ENCODE data around the gene DDX50.
"Not testable (repeated sequence)": the region's sequence is repeated elsewhere in the genome, so short reads cannot be mapped to it uniquely, and the experiment has no call there.

DDX50 gene

GRCh38 chr10:68900427-68901104 lies 549 bp upstream of the DDX50 start:
- peak; percentile 84 for DNase-seq (ENCODE audit: low read depth)

- DNase-seq (ENCODE audit: low read depth): no peak
These were observed 1.3 kb downstream of the DDX50 start for GRCh38 chr10:68902382-68902781.

DNA sequence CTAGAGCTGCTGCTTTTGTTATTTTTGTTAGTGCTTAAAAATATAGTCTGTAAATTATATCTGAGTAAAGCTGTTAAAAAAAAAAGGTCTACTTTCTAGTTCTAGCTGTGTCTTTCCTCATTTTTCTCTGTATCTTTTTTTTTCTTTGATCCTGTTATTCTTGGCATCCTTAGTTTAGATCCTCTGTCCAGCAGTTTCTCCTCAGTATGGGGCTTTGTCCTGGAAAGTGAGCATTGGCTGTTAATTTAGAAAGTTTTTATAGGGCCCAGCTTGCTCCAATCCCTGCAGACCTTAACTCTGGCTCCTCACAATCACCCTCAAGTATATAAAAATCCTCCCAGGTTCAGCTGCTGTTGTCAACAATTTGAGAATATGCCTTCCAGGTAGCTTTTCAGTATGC lies 23.5 kb downstream of the DDX50 start:
- peak; percentile 15 for DNase-seq (ENCODE audit: low read depth)

DNA sequence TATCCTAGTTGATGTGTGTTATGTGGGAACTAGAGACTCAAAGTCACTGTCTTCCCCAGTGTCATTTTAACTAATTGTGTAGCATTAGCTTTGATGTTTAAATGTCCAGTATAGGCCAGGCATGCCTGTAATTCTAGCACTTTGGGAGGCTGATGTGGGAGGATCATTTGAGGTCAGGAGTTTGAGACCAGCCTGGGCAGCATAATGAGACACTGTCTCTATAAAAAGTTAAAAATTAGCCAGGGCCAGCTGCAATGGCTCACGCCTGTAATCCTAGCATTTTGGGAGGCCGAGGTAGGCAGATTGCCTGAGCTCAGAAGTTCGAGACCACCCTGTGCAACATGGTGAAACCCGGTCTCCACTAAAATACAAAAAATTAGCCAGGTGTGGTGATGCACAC lies 24.4 kb downstream of the DDX50 start:
- no peak for DNase-seq (ENCODE audit: low read depth)

DNA sequence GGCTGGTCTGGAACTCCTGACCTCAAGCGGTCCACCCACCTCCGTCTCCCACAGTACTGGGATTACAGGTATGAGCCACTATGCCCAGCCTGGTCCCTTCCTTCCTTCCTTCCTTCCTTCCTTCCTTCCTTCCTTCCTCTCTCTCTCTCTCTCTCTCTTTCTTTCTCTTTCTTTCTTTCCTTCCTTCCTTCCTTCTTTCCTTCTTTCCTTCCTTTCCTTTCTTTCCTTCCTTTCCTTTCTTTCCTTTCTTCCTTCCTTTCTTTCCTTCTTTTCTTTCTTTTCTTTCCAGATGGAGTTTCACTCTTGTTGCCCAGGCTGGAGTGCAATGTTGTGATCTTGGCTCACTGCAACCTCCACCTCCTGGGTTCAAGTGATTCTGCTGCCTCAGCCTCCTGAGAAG lies 28.0 kb downstream of the DDX50 start:
- not testable (repeated sequence) for DNase-seq (ENCODE audit: low read depth)

DNA sequence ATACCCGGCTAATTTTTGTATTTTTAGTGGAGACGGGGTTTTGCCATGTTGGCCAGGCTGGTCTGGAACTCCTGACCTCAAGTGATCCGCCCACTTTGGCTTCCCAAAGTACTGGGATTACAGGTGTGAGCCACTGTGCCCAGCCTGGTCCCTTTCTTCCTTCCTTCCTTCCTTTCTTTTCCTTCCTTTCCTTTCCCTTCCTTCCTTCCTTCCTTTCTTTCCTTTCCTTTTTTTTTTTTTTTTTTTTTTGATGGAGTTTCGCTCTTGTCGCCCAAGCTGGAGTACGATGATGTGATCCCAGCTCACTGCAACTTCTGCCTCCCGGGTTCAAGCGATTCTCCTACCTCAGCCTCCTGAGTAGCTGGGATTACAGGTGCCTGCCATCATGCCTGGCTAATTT lies 28.8 kb downstream of the DDX50 start:
- not testable (repeated sequence) for DNase-seq (ENCODE audit: low read depth)

- DNase-seq (ENCODE audit: low read depth): not testable (repeated sequence)
These were observed 31.7 kb downstream of the DDX50 start for GRCh38 chr10:68932860-68933259.

- DNase-seq (ENCODE audit: low read depth): no peak
These were observed 33.9 kb downstream of the DDX50 start for GRCh38 chr10:68934994-68935393.

- no peak for DNase-seq (ENCODE audit: low read depth)
These were observed 37.0 kb downstream of the DDX50 start for GRCh38 chr10:68938117-68938516.

DNA sequence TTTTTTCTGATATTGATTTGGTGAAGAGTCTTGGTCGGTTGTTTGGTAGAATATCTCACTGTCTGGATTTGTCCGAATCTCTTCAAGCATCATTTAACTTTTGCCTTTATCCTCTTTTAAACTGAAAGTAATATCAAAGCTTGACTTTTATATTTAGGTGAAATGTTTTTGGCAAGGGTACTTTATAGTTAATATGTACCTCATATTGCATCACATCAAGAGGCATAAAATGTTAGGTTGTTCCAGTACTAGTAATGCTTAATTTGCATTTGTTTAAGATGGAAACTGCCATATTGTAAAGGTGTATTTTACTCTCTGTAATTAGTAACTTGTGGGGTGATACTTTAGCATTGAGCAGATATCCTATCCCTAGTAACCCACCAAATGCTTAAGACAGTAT lies 37.8 kb downstream of the DDX50 start:
- no peak for DNase-seq (ENCODE audit: low read depth)

DNA sequence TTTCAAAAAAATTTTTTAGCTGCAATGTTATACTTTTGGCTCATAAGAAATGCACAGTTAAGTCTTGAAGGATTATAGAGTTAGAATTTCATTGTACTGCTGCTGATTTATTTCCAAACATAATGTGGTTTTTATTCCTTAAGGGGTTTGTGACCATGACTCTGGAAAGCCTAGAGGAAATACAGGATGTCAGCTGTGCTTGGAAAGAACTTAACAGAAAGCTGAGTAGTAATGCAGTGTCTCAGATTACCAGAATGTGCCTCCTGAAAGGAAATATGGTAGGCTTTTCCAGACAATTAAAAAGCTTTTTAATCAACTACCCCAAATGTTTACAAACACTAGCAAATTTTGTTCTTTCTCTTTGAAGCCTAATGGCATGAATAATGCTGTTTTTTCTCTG lies 39.8 kb downstream of the DDX50 start:
- not testable (repeated sequence) for DNase-seq (ENCODE audit: low read depth)

GRCh38 chr10:68950598-68950997 lies 49.5 kb downstream of the DDX50 start:
- DNase-seq (ENCODE audit: low read depth): no peak

DNA sequence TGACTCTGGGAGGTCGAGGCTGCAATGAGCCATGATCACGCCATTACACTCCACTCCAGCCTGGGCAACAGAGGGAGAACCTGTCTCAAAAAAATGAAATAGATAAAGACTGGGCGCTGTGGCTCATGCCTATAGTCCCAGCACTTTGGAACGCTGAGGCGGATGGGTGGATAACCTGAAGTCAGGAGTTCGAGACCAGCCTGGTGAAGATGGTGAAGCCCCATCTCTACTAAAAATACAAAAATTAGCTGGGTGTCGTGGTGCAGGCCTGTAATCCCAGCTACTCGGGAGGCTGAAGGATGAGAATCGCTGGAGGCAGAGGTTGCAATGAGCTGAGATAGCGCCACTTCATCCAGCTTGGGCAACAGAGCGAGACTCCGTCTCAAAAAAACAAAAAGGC lies 53.8 kb downstream of the DDX50 start:
- no peak for DNase-seq (ENCODE audit: low read depth)

DNA sequence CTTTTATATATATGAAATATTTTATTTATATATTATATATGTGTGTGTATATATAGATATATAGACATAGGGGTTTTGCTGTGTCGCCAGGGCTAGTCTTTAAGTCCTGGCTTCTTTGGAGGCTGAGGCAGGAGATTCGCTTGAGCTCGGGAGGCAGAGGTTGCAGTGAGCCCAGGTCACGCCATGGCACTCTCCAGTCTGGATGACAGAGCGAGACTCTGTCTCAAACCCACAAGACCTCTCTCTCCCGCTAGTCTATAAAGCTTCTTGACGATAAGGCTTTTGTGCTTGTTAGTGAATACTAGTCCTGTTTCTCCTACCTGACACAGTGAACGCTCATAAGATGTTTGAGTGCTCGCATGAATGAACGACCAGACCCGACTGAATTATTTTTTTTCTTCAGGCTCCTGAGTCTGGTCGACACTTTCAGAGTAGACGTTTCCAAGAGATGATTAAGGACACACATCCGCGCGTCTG lies 54.3 kb downstream of the DDX50 start:
- no peak for DNase-seq (ENCODE audit: low read depth)

DNA sequence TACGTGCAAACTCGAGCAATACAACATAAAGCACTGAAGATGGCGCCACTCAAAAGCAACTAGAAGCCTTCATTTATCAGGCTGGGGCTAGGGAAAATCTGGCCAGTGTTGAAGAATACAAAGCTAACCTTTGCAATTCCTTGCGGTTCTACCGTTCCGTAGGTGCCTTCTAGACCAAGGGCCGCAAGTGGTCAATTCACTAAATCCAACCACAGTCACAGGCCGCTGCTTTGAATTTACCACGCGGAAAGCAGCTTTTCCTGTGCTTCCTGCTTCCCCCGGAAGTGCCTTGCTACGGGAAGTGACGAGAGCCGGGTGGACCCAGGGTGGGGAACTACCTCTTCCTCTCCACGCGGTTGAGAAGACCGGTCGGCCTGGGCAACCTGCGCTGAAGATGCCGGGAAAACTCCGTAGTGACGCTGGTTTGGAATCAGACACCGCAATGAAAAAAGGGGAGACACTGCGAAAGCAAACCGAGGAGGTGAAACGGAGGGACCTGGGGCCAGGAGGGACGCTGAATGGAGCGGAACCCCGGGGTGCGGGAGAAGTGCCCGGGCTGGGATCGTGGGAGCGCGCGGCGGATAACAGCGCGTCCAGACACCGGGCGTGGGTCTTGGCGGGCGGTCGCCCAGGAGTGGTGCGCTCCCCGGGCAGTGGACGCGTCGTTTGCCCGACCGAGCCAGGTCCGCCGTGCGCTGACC lies 54.9 kb downstream of the DDX50 start, which contains the start of gene DDX21:
TSS of gene DDX21 (plus strand) at position 339 of the 701 bp plus-strand sequence. CDS start at position 395, 56 bp downstream.
- DNase-seq (ENCODE audit: low read depth): peak; percentile 94

DNA sequence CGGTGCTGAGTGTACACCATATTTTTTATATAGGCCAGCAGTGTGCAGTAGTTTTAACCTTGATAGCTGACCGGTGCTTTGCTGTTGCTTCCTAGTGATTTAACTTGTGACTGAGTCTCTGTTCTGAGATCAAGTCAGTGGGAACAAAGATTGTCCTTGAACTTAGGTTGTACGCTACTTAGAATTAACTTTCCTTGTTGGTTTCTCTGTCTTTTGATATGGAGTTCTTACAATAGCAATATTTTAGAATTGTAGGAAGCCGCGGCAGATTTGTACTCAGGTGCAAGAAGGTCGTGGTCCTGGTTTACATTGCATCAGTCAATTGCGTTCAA lies 56.1 kb downstream of the DDX50 start:
- no peak for DNase-seq (ENCODE audit: low read depth)

DNA sequence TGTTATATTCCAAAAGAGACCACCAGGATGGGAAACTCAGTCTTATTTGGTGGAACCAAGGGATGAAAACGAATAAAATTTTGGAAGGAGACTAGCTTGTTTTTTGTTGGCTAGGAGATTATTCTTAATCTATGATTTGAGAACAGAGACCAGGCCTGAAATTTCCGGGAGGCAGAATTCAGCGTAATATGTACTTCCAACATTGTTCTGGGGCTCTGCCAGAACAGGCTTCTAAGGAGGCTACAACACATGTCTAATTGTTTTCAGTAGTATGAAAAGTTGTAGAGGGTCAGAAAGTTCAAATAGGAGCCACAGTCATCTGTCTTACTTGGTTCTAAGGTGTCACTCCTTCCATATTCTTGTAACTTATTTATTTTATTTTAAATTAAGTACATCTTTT lies 56.5 kb downstream of the DDX50 start:
- DNase-seq (ENCODE audit: low read depth): no peak

- DNase-seq (ENCODE audit: low read depth): no peak
These were observed 58.8 kb downstream of the DDX50 start for GRCh38 chr10:68959695-68960527.

DNA sequence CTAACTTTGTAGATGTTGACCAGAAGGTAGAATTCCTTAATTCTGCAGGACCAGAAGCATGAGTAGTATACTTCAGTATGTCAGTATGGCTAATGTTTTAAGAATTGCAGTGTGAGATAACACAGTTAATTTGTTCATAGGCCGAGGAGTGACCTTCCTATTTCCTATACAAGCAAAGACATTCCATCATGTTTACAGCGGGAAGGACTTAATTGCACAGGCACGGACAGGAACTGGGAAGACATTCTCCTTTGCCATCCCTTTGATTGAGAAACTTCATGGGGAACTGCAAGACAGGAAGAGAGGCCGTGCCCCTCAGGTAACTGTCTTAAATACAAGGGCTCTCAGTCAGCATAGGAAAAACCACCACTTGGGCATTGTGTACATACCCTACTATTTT lies 62.0 kb downstream of the DDX50 start:
- no peak for DNase-seq (ENCODE audit: low read depth)

DNA sequence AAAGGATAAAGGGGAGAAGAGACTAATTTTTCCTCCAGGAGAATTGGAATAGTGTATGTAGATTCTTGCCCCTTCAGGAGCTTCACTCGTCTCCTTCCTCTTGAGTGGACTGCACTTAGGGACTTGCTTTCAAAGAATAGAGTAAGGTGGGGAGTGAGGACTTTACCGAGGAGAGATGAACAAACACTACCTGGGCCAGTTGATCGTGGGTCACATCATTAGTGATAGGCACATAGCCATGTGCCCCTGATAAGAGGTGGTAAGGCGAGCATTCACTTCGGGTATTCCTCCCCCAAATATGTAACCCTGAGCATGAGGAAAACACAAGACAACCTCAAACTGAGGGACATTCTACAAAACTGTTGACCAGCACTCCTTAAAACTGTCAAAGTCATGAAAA lies 72.9 kb downstream of the DDX50 start:
- no peak for DNase-seq (ENCODE audit: low read depth)

GRCh38 chr10:68975936-68976473 lies 74.9 kb downstream of the DDX50 start:
- not testable (repeated sequence) for DNase-seq (ENCODE audit: low read depth)

GRCh38 chr10:68979738-68980137 lies 78.6 kb downstream of the DDX50 start:
- not testable (repeated sequence) for DNase-seq (ENCODE audit: low read depth)
